HG02973 (cell line): ENCODE measurements around the gene PACRG.
A peak's percentile ranks its signal among the peaks of the same experiment; 100 is the strongest.

Source experiments
- ATAC-seq: cut with Tn5 transposase; IDR thresholded peaks from one replicate; pipeline ENCODE4 v1.9.1; 2021; ENCODE audit warnings: moderate library complexity; ENCODE audit not compliant: unreplicated experiment

The PACRG gene

DNA sequence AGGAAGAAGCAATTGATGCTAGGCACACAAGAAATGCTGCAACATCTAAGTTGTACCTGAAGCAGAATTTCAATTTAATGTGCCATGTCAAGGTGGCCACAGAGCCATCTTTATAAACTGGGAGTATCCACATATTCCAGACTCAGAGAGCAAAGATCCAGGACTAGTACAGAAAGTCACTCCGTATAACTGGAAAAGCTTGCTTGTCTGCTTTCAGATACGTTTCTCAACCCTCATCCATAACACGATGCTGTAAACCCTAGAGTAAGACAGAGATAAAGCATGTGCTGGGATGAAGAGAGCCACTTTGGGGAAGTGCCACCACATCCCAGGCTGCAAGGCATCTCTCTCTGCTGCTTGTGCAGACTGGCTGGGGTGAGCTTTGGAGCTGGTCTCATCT, 134.7 kb downstream of the PACRG start:
- no peak for ATAC-seq

DNA sequence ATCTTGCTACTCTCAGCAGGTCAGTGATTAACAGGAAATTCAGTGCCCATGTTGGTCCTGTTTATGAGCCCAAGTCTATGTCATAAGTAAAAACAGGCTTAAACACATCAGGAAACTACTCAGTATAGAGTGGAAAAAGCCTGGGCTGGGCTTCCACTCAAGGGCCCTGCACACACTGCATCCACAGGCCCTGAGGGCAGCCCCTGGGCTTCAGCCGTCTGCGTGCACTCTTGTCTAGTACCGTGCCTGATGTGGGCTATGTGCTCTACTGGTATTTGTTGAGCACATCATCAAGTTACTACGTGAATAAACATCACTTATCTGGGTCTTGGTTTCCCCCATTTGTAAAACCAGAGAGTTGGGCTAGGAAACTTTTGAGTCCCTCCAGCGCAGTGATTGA, 135.2 kb downstream of the PACRG start:
- no peak for ATAC-seq

DNA sequence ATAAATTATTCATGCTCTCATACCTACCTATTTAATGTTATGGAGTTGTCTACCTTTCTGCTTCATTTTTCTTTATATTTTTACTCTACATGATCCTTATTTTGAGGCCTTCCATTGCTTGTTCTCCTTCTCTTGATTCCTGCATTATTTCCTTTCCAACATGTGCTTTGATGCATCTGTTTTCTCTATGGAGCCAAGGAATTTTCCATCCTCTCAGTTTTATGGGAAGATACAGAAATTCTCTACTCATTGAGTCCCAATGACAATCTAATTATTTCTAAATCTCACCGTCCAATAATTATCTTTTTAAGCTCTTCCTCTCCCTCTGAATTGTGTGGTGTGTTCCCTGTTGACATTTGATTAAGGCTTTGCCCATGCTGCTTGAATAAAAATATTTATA, 136.0 kb downstream of the PACRG start:
- ATAC-seq = no peak

DNA sequence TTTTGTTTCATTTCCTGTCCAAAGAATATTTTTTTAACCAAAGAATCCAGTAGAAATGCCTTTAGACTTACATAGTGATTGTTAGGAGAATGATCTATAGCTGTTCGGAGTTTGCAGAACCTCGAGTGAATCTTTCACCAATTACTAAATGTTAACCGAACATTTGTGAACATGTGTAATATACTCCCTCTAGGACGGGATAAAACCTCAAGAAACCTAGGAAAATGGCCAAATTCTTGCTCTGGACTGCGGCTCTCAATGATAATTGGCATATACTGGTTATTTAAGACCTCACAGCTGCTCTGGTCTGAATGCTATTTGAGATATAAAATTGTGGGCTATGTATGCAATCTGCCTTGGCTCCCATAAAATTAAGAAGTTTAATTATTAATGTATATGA, 137.1 kb downstream of the PACRG start:
- ATAC-seq = no peak

DNA sequence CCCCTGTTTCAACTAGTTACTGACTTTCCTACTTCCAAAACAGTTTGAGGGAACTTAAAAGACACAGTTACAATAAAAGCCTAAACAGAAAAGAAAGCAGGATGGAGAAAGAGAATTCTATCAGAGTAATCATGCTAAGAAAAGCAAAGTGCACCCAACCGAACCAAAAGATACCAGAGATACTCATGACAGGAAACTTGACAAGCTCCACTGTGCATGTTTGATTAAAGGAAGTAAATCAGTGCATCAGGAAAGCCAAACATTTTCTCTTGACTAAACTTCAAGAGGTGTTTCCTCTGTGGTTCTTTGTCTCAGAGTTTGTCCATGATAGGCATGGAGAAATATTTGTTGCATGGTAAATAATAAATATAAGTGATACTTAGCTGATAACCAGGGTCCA, 138.9 kb downstream of the PACRG start:
- ATAC-seq = no peak

DNA sequence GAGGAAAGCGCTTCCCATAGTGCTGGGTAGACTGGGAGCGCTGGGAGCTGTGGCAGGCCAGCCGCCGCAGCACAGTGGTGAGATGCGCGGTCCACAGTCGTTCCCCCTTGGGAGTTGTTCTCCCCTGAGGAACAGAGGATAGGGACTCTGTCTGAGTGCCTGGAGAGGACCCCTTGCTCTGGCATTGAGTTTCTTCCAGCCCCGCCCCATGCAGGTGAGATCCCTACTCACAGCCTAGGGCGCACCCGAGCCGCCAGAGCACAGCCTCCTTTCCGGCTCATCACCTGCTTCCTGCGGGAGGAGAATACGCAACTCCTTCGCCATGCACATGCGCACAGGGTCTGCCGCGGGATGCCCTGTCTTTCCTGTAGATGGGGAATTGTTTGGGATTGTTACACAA, 140.6 kb downstream of the PACRG start:
- no peak for ATAC-seq

DNA sequence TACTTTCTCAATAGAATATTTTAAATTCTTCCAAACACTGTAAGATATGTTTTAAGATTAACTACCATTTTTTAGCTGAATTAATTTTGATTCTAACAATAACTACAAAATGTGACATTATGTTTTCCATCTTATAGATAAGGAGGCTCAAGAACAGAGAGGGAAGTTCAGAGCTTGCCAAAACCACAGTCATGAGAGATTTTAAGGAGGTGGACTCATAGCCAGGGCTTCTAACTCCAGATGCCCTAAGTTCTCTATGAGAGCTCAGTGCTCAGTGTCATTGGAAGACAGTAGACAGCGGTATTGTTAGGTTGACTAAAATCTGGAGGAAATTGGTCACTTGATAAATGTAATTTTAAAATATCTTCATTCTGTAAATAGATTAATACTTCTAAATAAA, 144.2 kb downstream of the PACRG start:
- ATAC-seq = no peak

DNA sequence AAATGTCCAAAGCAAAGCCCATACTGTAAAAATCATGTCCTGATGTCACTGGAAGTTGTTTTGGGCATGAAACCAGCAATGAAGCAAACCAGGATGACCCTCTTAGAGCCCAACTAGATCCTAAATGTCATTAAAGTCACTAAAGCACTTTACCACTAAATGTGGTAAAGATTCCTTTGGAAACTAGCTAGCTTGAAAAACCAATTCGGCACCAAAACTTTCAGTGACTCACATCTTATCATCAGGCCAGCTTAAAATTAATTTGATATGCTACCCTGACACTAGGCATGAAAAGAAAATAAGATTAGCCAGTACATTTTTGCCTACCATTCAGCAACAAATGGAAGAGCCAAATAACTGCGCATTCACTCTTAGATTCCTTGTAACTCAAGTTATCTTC, 145.8 kb downstream of the PACRG start:
- no peak for ATAC-seq

DNA sequence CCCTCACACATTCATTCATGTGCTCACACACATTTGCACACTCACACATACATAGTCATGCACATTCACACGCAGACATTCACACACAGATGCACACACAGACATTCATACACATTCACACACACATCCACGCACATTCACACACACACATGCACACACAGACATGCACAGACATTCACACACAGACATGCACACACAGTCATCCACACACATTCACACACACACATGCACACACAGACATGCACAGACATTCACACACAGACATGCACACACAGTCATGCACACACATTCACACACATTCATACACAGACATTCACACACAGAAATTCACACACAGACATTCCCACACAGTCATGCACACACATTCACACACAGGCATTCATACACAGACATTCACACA, 147.3 kb downstream of the PACRG start:
- no peak for ATAC-seq

DNA sequence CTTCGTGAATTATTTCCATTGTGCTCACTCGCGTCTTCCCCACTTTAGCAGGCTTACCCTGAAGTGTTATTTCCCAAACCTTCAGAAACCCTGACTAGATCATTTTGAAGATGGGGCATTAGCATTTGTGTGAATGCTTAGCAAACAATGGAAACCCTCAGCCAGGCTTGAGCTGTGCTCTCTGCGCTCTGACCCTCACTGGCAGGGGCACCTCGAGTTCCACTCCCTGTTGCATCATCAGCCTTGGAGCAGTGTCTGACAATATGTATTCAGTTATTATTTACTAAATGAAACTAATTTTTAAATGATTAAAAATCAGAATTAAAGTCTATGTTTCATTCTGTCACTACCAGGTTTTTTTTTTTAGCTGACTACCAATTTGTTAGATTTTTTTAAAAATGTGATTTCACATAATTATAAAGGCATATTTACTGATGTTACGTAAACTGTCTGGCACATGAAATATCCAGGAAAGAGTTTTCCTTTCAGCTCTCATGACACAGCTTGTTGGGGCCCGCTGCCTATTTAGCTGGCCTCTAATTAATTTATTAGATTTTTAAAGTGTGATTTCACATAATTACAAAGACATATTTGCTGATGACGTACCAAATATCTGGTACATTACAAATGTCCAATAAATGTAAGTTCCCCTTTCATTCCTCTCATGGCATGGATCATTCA, 155.2 kb downstream of the PACRG start:
- no peak for ATAC-seq

DNA sequence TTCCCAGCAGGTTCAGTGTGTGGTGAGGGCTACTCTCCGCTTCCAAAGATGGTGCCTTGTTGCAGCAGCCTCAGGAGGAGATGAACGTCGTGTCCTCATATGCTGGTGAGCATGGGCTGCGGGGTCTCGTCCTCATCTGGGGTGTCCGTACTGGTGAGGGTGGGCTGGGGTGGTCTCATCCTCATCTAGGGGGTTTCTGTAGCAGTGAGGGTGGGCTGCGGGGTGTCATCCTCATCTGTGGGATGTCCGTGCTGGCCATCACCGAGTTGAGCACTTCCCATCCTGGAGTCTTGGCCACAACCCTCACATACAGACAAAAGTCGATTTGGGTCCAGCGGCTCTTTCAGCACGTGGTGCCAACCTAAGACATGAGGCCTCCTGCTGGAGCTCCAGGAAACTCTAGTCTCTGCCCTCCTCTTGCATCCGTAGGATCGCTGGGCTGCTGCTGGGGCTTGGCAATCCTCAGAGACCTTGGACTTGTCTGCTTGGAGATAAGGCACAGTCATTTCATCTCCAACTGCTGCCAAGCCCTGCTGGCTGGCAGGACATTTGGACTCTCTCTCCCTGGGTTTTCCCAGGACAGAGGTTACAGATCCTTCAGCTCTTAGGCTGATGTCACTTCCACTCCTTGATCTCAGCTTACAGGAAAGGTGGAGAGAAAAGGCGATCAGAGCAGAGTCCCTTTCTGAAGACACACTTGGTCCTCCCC, 160.4 kb downstream of the PACRG start:
- ATAC-seq = no peak

DNA sequence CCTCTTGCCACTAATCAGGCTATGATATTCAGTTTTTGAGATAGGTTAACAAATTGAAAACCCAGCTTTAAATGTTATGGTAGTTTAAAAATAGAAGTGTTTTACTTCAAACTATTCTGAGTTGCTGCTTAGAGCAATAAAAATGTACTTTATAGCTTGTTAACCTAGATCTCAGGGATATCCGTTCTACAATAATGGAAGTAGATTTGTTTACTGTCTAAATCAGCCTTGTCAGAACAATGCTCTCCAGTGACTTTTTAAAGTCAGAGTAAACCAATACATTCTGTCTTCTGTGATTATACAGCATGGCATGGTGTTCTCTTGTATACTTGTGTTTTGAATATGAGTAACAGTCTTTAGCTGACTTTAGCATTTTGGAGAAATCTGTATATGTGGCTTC, 161.5 kb downstream of the PACRG start:
- ATAC-seq = no peak

DNA sequence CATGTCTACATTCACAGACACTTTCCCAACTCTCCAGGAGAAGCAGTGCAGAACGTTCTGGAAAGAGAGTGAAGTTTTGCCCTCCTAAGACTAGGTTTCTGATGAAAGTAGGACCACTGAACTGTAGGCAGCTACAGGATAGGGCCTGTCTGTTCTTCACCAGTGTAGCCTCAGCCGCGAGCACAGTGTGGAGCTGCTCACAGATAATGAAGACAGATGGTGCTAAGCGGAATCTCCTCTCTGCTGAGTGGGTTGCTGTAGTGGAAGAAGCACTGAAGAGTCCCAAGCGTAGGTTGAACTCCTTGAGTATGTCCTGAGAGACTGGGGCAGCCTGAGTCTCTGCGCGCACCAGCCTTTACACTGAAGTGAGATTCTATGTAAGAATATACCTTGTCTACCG, 170.2 kb downstream of the PACRG start:
- no peak for ATAC-seq

DNA sequence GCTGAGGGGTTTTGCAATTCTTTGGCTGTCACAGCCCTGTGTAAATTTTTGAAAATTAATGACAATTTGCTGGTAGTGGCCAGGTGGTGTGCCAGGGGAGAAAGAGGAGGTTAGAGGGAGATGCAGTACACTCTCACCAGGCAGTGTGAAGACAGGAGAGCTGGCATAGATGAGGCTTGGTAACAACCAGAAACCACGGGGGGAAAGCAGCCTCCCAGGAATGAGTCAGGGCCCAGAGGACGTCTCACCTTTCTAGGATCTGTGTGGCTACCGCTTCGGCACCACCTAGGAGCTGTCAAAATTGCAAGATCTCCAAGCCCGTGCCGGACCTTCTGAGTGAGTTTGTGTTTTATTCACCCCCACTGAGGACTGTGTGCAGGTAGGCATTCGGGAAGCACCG, 171.4 kb downstream of the PACRG start:
- no peak for ATAC-seq

DNA sequence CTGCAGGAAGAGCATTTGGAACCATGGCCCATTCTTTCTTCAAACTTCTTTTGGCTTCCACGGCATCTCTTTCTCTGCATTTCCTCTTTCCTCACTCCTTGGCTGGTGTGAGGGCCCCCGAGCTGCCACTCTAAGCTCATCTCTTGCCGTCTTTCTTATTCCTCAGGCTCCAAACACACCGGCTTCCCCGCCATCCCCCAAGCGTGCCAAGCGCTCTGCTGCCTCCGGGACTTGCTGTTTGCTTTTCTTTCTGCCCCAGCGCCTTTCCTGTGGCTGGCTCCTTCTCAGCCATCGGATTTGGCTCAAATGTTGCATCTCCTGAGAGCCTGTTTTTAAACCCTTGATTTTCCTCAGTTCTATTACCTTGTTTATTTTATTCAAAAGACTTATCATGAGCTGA, 172.7 kb downstream of the PACRG start:
- ATAC-seq = no peak

DNA sequence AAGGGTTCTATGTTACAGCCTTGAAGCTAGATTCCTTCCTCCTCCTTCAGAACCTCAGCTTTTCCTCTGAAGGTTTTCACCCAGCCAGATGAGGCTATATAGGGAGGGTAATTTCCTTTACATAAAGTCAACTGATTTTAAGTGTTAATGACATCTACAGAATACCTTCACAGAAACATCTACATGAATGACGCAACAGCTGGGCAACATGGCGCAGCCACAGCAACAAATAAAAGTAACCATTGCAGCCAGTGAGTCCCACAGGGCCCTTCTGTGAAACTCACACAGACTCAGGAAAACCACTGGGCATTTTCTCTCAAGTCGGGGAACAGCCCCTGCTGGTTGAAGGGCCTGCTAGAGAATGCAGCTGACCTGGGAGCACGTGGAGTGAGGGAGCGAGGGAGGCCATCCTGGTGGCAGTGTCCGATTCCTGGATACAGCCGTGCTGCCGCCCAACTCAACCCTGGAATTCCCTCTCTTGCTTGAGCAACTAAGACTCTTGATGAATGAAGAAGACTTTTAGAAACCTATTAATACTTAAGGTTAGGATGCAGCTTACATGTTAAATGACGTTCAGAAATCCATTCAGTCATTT, 176.4 kb downstream of the PACRG start:
- ATAC-seq = no peak

DNA sequence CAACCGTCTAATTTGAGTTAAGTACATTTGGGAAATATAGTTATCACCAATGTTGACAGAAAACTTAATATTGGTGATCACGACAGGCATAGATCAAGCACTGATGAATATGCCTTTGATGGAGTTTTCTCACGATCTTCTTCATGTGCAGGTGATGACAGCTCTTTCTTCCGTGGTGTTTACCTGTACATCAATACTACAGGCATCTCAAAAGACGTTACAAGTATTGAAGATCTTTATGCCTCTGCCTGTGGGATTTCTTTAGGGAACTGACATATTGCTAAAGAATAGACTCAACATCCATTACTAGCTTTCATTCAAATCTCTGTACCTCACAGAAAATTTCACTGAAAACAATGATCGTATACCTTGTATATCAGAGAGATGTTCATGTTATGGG, 178.7 kb downstream of the PACRG start:
- no peak for ATAC-seq

DNA sequence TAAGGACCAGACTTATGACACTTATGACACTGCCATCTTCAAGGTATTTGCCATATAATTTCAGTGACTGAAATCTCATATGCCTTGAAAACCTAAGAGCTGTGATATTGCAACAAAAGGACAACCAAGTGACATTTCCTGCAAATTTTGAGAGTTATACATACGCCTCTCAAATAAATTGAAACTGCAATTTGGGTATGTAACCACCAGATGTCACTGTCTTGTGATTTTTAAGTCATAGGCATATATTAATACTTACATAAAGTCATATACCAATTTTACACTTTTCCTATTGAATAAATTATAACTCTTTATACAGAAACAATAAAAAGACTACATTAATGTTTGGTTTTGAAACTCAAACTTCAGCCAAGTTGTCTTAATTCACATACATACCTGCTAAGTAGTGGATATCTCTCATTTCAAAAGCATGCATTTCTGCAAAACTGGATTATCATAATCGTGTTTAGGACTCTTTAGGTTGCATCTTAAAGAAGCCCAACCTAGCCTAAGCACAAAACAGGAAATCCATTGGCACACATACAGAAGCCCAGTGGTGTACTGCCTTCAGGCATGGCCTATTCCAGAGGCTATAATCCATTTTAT, 180.2 kb downstream of the PACRG start:
- peak; percentile 76 for ATAC-seq

DNA sequence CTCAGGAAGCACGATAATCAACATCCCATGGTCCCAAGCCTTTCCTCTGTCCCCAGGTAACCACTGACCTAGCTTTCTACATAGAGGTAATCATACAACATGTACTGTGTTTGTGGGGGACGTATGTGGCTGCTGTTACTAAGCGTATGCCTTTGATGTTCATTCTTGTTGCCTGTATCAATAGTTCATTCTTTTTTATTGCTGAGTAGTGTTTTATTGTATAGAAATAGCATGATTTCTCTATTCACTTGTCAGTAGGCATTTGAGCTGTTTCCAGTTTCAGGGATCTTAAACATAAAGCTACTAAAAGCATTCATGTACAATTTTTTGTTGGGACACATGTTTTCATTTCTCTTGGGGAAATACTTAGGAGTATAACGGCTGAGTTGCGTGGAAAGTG, 185.4 kb downstream of the PACRG start:
- ATAC-seq = no peak

DNA sequence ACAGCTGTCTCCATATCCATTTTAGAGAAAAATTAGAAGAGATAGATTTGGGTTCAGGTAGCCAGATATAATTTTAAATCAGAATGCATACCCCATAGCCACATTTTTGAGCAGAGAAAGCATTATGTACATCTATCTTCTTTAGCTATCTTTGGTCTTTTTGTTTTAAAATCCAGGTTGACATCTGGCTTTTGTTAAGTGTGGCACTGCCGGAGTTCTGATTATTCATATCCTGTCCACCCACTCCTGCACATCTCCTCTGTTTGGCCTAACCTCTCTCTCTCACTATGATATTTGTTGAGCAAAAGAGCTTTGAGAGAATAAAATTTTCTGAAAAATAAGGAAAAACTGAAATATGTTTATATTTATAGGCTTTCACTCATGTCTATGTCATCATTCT, 189.7 kb downstream of the PACRG start:
- ATAC-seq = no peak

DNA sequence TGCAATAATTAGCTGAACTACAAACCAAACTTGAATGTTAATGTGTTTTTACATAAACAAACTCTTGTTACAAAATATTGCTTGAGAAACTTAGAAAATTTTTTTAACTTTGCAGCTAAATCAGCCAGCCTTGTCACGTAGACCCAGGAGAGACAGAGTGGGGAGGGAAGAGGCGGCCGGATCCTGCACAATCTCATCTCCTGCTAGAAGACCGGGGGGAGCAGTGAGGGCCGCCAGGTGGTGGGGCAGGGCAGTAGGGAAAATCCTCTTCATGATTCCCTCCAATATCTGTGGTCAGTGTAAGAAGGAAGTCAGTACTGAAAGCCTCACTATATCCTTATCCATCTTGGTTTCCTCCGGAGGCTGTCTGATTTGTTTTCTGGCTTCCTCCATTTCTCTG, 193.3 kb downstream of the PACRG start:
- no peak for ATAC-seq

DNA sequence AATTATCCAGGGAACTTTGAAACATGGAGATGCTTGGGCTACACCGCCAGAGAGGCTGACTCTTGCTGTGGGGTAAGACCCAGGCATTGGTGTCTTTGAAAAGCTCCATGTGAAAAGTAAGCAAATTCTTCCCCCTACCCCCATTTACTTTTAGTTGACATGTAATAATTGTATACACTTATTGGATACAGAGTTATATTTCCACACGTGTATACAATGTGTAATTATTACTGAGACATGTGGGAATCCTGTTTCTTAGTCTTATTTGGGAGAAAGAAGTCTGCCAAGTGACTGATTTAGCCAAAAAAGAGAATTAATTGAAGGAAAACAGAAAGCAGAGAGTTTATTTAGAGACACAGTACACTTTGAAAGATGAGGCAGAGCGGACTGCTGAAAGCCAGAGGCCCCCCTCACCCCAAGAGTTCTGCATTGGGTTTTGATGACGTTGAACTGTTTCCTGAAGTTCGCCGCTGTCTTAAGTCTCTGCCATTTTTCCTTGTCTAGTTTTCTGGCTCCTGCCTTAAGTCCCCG, 193.8 kb downstream of the PACRG start:
- no peak for ATAC-seq
